CD8-positive, alpha-beta memory T cell (primary cell): ENCODE measurements around the gene ORAI3. TPM values are rescaled to one million over a fixed set of nuclear protein-coding genes. Genes with fewer than 3 reads are reported as not detected.

Experiments
- CTCF ChIA-PET: fragments of 350-600 bp; sonication (Branson Sonifier 250); formaldehyde crosslinking; loops from one replicate; lab custom pipeline; 2021; ENCODE audit warnings: antibody characterized with exemption; lab: Charles Lee
- POLR2A ChIA-PET: fragments of 350-600 bp; sonication (Branson Sonifier 250); formaldehyde crosslinking; loops from one replicate; lab custom pipeline; 2021; ENCODE audit warnings: antibody characterized with exemption; lab: Charles Lee
- DNase-seq, 5 donors: peaks; one replicate each; pipeline versions ENCODE4 v3.0.0 to v3.0.0-alpha.2; 2020 to 2022; ENCODE audit warnings: mixed read lengths in 1 of 5
- H3K27ac ChIP-seq: one replicate; pipeline ENCODE4 v1.7.0; 2013; ENCODE audit warnings: low read depth, mild to moderate bottlenecking, low read length, moderate library complexity
- H3K27me3 ChIP-seq: 2 replicates; pipeline ENCODE4 v1.7.0; 2013; ENCODE audit warnings: low read length, mild to moderate bottlenecking; ENCODE audit not compliant: insufficient read depth, poor library complexity, severe bottlenecking
- H3K36me3 ChIP-seq: 2 replicates; pipeline ENCODE4 v1.7.0; 2013; ENCODE audit warnings: mild to moderate bottlenecking, low read length, moderate library complexity; ENCODE audit not compliant: insufficient read depth
- H3K4me1 ChIP-seq: 2 replicates; pipeline ENCODE4 v1.7.0; 2013; ENCODE audit warnings: mild to moderate bottlenecking, low read length, moderate library complexity; ENCODE audit not compliant: insufficient read depth
- H3K4me3 ChIP-seq: 2 replicates; pipeline ENCODE4 v1.7.0; 2013; ENCODE audit warnings: mild to moderate bottlenecking, low read length
- H3K9me3 ChIP-seq: 2 replicates; pipeline ENCODE4 v1.7.0; 2013; ENCODE audit warnings: mild to moderate bottlenecking, low read length
- H3K27ac Mint-ChIP-seq, 8 donors: one replicate each; pipeline ENCODE4 v1.8.0; 2020 to 2021; ENCODE audit warnings: mixed read lengths in 8 of 8, mild to moderate bottlenecking in 6 of 8, inconsistent platforms in 3 of 8, moderate library complexity in 3 of 8
- H3K27me3 Mint-ChIP-seq, 2 donors: one replicate each; pipeline ENCODE4 v1.8.0; 2020 to 2021; ENCODE audit warnings: mixed read lengths in 2 of 2, mild to moderate bottlenecking in 1 of 2, moderate library complexity in 1 of 2
- H3K36me3 Mint-ChIP-seq, 3 donors: one replicate each; pipeline ENCODE4 v1.8.0; 2020 to 2021; ENCODE audit warnings: mixed read lengths in 3 of 3, inconsistent platforms in 1 of 3, mild to moderate bottlenecking in 1 of 3
- H3K4me1 Mint-ChIP-seq, 3 donors: one replicate each; pipeline ENCODE4 v1.8.0; 2020 to 2021; ENCODE audit warnings: mixed read lengths in 3 of 3, inconsistent platforms in 1 of 3, mild to moderate bottlenecking in 1 of 3
- H3K4me3 Mint-ChIP-seq, 7 donors: one replicate each; pipeline ENCODE4 v1.8.0; 2020 to 2021; ENCODE audit warnings: mixed read lengths in 7 of 7, mild to moderate bottlenecking in 6 of 7, moderate library complexity in 4 of 7, inconsistent platforms in 2 of 7
- H3K9me3 Mint-ChIP-seq, 5 donors: one replicate each; pipeline ENCODE4 v1.8.0; 2020 to 2022; ENCODE audit warnings: mixed read lengths in 5 of 5, mild to moderate bottlenecking in 3 of 5, moderate library complexity in 2 of 5, inconsistent platforms in 1 of 5
- polyA plus RNA-seq: library from polyadenylated mRNA; unstranded; fragments of 300-500 nt; fragmentation: Illumina TruSeq; gene quantifications from one replicate; pipeline ENCODE4 v1.2.3, GENCODE V29; 2021
- total RNA-seq, 2 experiments: library from RNA; stranded (reverse); gene quantifications; one replicate each; pipeline ENCODE4 v1.2.3, GENCODE V29; 2021

Gene ORAI3
- total and polyA plus RNA-seq, 3 experiments from 2014 or later: 8.5 to 25.8 (median 8.8) TPM

DNA sequence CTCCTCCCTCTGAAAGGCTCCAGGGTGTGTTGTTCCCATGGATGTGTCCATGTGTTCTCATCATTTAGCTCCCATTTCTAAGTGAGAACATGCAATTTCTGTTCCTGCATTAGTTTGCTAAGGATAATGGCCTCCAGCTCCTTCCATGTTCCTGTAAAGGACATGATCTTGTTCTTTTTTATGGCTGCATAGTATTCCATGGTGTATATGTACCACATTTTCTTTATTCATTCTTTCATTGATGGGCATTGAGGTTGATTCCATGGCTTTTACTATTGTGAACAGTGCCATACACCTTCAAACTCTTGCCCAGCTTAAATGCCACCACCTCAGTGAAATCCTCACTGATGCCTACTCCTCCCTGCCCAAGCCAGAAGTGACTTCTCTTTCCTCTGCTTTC, 4.5 kb upstream of the ORAI3 start:
- Mint-ChIP-seq H3K36me3 (peaks cover 0 to 16% (median 2%) of the 10 kb centered on the region in 3 donors), H3K9me3 (no peaks in the 10 kb centered on the region), H3K27me3 (no peaks in the 10 kb centered on the region), H3K27ac (peak overlapping the region in 3 of 8 donors; percentile 52 to 56 (median 54)), H3K4me1 (peaks cover 9 to 20% (median 9%) of the 10 kb centered on the region in 3 donors), H3K4me3 (no peak overlapping the region)
- Histone ChIP-seq H3K9me3 (no peaks in the 10 kb centered on the region), H3K4me3 (no peak overlapping the region), H3K4me1 (peaks cover 7% of the 10 kb centered on the region), H3K27me3 (no peaks in the 10 kb centered on the region), H3K36me3 (no peaks in the 10 kb centered on the region), H3K27ac (no peak overlapping the region)
- ChIA-PET POLR2A (no interaction called here), CTCF (interaction anchor here (1.5 to 6.9 kb wide), 2 partner anchors 10 kb away, joined by 4 to 50 read pairs; no protein-coding TSS in a partner anchor)
- no peak for DNase-seq

- Mint-ChIP-seq H3K27ac (peak overlapping the region in 3 of 8 donors; percentile 30 to 62 (median 33)), H3K4me1 (peaks cover 16 to 33% (median 27%) of the 10 kb centered on the region in 3 donors), H3K4me3 (peak overlapping the region in 3 of 7 donors; percentile 61 to 81 (median 81)), H3K36me3 (peaks cover 0 to 14% (median 2%) of the 10 kb centered on the region in 3 donors), H3K27me3 (no peaks in the 10 kb centered on the region), H3K9me3 (no peaks in the 10 kb centered on the region)
- H3K27ac ChIP-seq: no peak overlapping the region
- H3K9me3 ChIP-seq: no peaks in the 10 kb centered on the region
- POLR2A ChIA-PET: interaction anchor here (0.6 kb wide), 1 partner anchor 165 kb away, joined by 6 read pairs; no protein-coding TSS in a partner anchor
- no peaks in the 10 kb centered on the region for H3K27me3 ChIP-seq
- H3K4me1 ChIP-seq: peaks cover 25% of the 10 kb centered on the region
- DNase-seq: no peak
- CTCF ChIA-PET: no interaction called here
- H3K36me3 ChIP-seq: no peaks in the 10 kb centered on the region
- no peak overlapping the region for H3K4me3 ChIP-seq
These were observed 2.0 kb upstream of the ORAI3 start for GRCh38 chr16:30946671-30947540.

- Histone ChIP-seq H3K4me3 (no peak overlapping the region), H3K36me3 (no peaks in the 10 kb centered on the region), H3K4me1 (peaks cover 19% of the 10 kb centered on the region), H3K9me3 (no peaks in the 10 kb centered on the region), H3K27me3 (no peaks in the 10 kb centered on the region), H3K27ac (no peak overlapping the region)
- ChIA-PET CTCF (no interaction called here), POLR2A (no interaction called here)
- H3K27me3 Mint-ChIP-seq: no peaks in the 10 kb centered on the region
- no peak for DNase-seq
- H3K36me3 Mint-ChIP-seq: peaks cover 0 to 14% (median 2%) of the 10 kb centered on the region in 3 donors
- no peak overlapping the region for H3K27ac Mint-ChIP-seq
- peaks cover 16 to 27% (median 26%) of the 10 kb centered on the region in 3 donors for H3K4me1 Mint-ChIP-seq
- H3K9me3 Mint-ChIP-seq: no peaks in the 10 kb centered on the region
- H3K4me3 Mint-ChIP-seq: no peak overlapping the region
These were observed 1.4 kb upstream of the ORAI3 start for GRCh38 chr16:30947541-30947858.

- Histone ChIP-seq H3K4me3 (no peak overlapping the region), H3K36me3 (no peaks in the 10 kb centered on the region), H3K9me3 (no peaks in the 10 kb centered on the region), H3K27me3 (no peaks in the 10 kb centered on the region), H3K4me1 (peaks cover 18% of the 10 kb centered on the region), H3K27ac (peak overlapping the region; percentile 88)
- Mint-ChIP-seq H3K9me3 (no peaks in the 10 kb centered on the region), H3K4me1 (peaks cover 13 to 23% (median 21%) of the 10 kb centered on the region in 3 donors), H3K4me3 (peak overlapping the region in 3 of 7 donors; percentile 28 to 93 (median 91)), H3K36me3 (peaks cover 0 to 14% (median 2%) of the 10 kb centered on the region in 3 donors), H3K27ac (peak overlapping the region in 2 of 8 donors; percentile 60 to 77), H3K27me3 (no peaks in the 10 kb centered on the region)
- ChIA-PET POLR2A (no interaction called here), CTCF (no interaction called here)
- DNase-seq: peak in 1 of 5 donors; percentile 55
These were observed 805 bp upstream of the ORAI3 start for GRCh38 chr16:30947859-30948666.

GRCh38 chr16:30949650-30950515, 1.0 kb downstream of the ORAI3 start:
- ChIA-PET CTCF (interaction anchor here (1.0 to 1.8 kb wide), 3 partner anchors 8 to 124 kb away, joined by 3 to 15 read pairs (median 4); partner anchors contain the start of gene ZNF668), POLR2A (interaction anchor here (1.0 kb wide), 1 partner anchor 8 kb away, joined by 3 read pairs; no protein-coding TSS in a partner anchor)
- H3K4me3 ChIP-seq: peak overlapping the region; percentile 85
- H3K27ac Mint-ChIP-seq: peak overlapping the region; percentile 82 to 96 (median 88)
- no peaks in the 10 kb centered on the region for H3K27me3 ChIP-seq
- H3K27ac ChIP-seq: peak overlapping the region; percentile 88
- H3K9me3 Mint-ChIP-seq: no peaks in the 10 kb centered on the region
- no peaks in the 10 kb centered on the region for H3K36me3 ChIP-seq
- peaks cover 0 to 7% (median 0%) of the 10 kb centered on the region in 3 donors for H3K36me3 Mint-ChIP-seq
- H3K4me1 Mint-ChIP-seq: peaks cover 17 to 29% (median 22%) of the 10 kb centered on the region in 3 donors
- H3K27me3 Mint-ChIP-seq: no peaks in the 10 kb centered on the region
- H3K9me3 ChIP-seq: no peaks in the 10 kb centered on the region
- H3K4me1 ChIP-seq: peaks cover 18% of the 10 kb centered on the region
- DNase-seq: peak in 1 of 5 donors; percentile 16
- H3K4me3 Mint-ChIP-seq: peak overlapping the region; percentile 91 to 95 (median 93)

DNA sequence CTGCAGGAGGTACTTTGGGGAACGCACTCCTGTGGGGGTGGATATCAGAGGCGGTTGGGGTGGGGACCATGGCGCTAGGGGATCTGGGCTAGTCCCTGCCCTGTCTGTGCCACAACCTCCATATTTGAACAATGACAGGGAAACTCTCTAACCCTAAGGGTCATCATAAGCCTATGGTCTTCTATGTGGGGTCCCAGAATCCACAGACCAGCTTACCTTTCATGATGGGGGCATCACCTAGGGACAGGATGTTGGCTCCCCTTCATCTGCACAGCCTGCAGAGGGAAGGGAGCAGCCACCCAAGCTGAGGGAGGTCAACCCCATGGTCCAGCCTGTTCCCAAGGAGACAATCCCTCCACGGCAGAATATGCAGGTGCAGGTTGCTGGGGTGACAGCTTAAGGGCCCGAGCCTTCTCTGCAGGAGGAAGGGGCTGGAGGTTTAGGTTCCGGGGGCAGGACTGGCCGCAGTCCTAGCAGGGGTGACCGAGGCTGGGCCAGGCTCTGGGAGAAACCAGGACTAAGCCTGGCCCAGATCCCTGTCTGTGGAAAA, 1.7 kb downstream of the ORAI3 start:
- H3K4me3 ChIP-seq: peak overlapping the region; percentile 85
- Mint-ChIP-seq H3K9me3 (no peaks in the 10 kb centered on the region), H3K27me3 (no peaks in the 10 kb centered on the region), H3K4me1 (peaks cover 17 to 29% (median 22%) of the 10 kb centered on the region in 3 donors), H3K27ac (peak overlapping the region in 7 of 8 donors; percentile 29 to 96 (median 87)), H3K4me3 (peak overlapping the region; percentile 91 to 95 (median 93)), H3K36me3 (peaks cover 0 to 5% (median 0%) of the 10 kb centered on the region in 3 donors)
- H3K4me1 ChIP-seq: peaks cover 18% of the 10 kb centered on the region
- H3K9me3 ChIP-seq: no peaks in the 10 kb centered on the region
- no peak for DNase-seq
- peak overlapping the region; percentile 88 for H3K27ac ChIP-seq
- ChIA-PET CTCF (interaction anchor here (1.4 to 1.8 kb wide), 2 partner anchors 9 to 106 kb away, joined by 4 to 15 read pairs; no protein-coding TSS in a partner anchor), POLR2A (interaction anchor here (1.0 kb wide), 1 partner anchor 8 kb away, joined by 3 read pairs; no protein-coding TSS in a partner anchor)
- H3K27me3 ChIP-seq: no peaks in the 10 kb centered on the region
- H3K36me3 ChIP-seq: no peaks in the 10 kb centered on the region

GRCh38 chr16:30951193-30951592, 2.3 kb downstream of the ORAI3 start:
- no peak overlapping the region for H3K4me3 ChIP-seq
- ChIA-PET CTCF (interaction anchor here (1.6 to 1.8 kb wide), 2 partner anchors 10 to 492 kb away, joined by 3 to 15 read pairs; partner anchors contain the start of gene ZNF843), POLR2A (no interaction called here)
- H3K9me3 ChIP-seq: no peaks in the 10 kb centered on the region
- no peaks in the 10 kb centered on the region for H3K36me3 ChIP-seq
- Mint-ChIP-seq H3K4me1 (peaks cover 17 to 29% (median 22%) of the 10 kb centered on the region in 3 donors), H3K36me3 (peaks cover 0 to 5% (median 0%) of the 10 kb centered on the region in 3 donors), H3K4me3 (peak overlapping the region in 5 of 7 donors; percentile 14 to 76 (median 44)), H3K27me3 (no peaks in the 10 kb centered on the region), H3K27ac (peak overlapping the region in 2 of 8 donors; percentile 29 to 54), H3K9me3 (no peaks in the 10 kb centered on the region)
- H3K27me3 ChIP-seq: no peaks in the 10 kb centered on the region
- DNase-seq: no peak
- peaks cover 18% of the 10 kb centered on the region for H3K4me1 ChIP-seq
- peak overlapping the region; percentile 88 for H3K27ac ChIP-seq
